AG04450 (cell line): ENCODE measurements around the gene TGM3. TPM values are rescaled to one million over a fixed set of nuclear protein-coding genes. Genes with fewer than 3 reads are reported as not detected.

Source experiments
- CTCF ChIA-PET: fragments of 300-600, 350-600 bp; formaldehyde crosslinking; extraction: SDS; loops from one replicate; lab custom pipeline; 2022; ENCODE audit warnings: antibody characterized with exemption, inconsistent platforms; lab: Charles Lee
- POLR2A ChIA-PET: fragments of 350-600 bp; formaldehyde crosslinking; extraction: SDS; loops from one replicate; lab custom pipeline; 2021; ENCODE audit warnings: antibody characterized with exemption, inconsistent platforms; lab: Yijun Ruan, JAX
- DNase-seq: peaks from one replicate; pipeline ENCODE4 v3.0.0-alpha.2; 2011; ENCODE audit warnings: low read depth, low spot score
- H3K27ac ChIP-seq: one replicate; pipeline ENCODE4 v1.5.1; 2012; ENCODE audit warnings: low read depth, low read length, control low read depth
- H3K27me3 ChIP-seq: one replicate; pipeline ENCODE4 v1.6.0; 2012; ENCODE audit warnings: low read length; ENCODE audit not compliant: control insufficient read depth, insufficient read depth
- H3K4me3 ChIP-seq: 2 replicates; pipeline ENCODE4 v1.5.1; 2011; ENCODE audit warnings: mild to moderate bottlenecking, low read depth, low read length, control low read depth
- H3K9me3 ChIP-seq: 2 replicates; pipeline ENCODE4 v1.5.1; 2012; ENCODE audit warnings: low read length; ENCODE audit not compliant: control insufficient read depth, insufficient read depth
- polyA plus RNA-seq: library from polyadenylated mRNA; depleted of rRNA; stranded (reverse); fragments of >200 nt; gene quantifications from 2 replicates; pipeline ENCODE4 v1.2.3, GENCODE V29; 2011
- TF ChIP-seq, protein P1 (sequence below): IDR thresholded peaks from 2 replicates; pipeline ENCODE4 v1.5.1; 2011; ENCODE audit warnings: low read depth, low read length, control low read depth, inconsistent platforms

The TGM3 gene
- polyA plus RNA-seq, 1 experiment = not detected

DNA sequence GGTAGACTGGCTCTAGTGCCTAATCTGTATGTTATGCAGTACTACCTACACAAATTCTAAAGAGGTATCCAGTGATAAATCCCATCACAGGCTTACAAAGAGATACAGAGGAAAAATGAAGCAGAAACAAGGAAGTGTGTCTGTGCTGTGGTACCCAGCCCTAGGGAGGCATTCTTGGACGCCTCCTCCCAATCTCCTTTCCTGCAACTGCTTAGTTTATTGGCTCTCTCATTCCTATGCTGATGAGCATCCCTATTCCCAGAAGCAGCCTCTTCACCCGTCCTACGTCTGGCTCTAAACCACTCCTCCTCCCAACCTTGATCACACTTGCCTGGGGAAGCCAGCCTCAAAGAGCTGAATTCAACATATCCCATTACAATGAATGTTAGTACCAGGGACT lies 50.4 kb downstream of the TGM3 start:
- no peak for DNase-seq
- ChIA-PET POLR2A (no interaction called here), CTCF (interaction anchor here (1.0 kb wide), 1 partner anchor 138 kb away, joined by 3 read pairs; no protein-coding TSS in a partner anchor)
- H3K9me3 ChIP-seq = peaks cover 3% of the 10 kb centered on the region; the same call in 1 of the 2 replicates
- no peaks in the 10 kb centered on the region for H3K27me3 ChIP-seq
- TF ChIP-seq, protein P1, sequence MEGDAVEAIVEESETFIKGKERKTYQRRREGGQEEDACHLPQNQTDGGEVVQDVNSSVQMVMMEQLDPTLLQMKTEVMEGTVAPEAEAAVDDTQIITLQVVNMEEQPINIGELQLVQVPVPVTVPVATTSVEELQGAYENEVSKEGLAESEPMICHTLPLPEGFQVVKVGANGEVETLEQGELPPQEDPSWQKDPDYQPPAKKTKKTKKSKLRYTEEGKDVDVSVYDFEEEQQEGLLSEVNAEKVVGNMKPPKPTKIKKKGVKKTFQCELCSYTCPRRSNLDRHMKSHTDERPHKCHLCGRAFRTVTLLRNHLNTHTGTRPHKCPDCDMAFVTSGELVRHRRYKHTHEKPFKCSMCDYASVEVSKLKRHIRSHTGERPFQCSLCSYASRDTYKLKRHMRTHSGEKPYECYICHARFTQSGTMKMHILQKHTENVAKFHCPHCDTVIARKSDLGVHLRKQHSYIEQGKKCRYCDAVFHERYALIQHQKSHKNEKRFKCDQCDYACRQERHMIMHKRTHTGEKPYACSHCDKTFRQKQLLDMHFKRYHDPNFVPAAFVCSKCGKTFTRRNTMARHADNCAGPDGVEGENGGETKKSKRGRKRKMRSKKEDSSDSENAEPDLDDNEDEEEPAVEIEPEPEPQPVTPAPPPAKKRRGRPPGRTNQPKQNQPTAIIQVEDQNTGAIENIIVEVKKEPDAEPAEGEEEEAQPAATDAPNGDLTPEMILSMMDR = no peak
- no peak overlapping the region for H3K4me3 ChIP-seq
- no peak overlapping the region for H3K27ac ChIP-seq

DNA sequence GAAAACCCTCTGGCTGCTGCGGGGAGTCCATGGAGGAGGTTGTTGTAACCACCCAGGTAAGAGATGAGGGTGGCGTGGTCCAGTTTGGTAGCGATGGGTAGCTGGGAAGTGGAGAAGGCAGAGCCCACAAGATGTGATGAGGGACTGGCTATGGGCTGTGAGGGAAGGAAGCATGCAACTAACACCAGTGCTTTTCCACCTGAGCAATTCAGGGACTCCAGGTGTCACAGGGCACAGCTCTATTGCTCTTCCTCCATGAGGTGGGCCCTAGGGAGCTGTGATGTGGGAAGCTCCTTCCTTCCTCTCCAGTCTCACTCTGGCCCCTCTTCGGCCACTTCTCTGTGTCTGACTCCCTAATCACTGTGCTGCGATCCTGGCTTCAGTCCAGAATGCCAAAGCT lies 52.5 kb downstream of the TGM3 start:
- H3K4me3 ChIP-seq = no peak overlapping the region
- ChIA-PET POLR2A (no interaction called here), CTCF (no interaction called here)
- H3K27ac ChIP-seq = no peak overlapping the region
- TF ChIP-seq, protein P1 = no peak
- H3K27me3 ChIP-seq = no peaks in the 10 kb centered on the region
- H3K9me3 ChIP-seq = peaks cover 3% of the 10 kb centered on the region; the same call in 1 of the 2 replicates
- no peak for DNase-seq

DNA sequence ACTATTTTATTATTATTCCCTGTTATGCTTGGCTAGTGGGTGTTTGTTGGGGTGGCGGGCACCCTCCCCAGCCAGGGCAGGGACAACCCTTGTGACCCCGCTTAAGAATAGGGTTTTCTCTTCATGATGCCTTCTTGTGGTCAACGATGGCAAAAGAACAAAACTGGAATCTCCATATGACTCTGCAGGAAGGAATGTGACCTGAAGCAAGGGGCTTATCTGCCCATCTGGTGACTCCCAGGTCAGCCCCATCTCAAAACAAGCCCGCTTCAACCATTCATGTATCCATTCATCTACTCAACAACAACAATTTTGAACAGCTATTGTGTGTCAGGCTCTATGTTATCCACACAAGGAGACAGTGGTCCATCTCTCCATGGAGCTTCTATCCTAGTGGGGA lies 54.0 kb downstream of the TGM3 start:
- ChIA-PET CTCF (interaction anchor here (0.9 to 2.0 kb wide), 3 partner anchors 10 to 106 kb away, joined by 3 to 6 read pairs (median 3); no protein-coding TSS in a partner anchor), POLR2A (interaction anchor here (0.6 kb wide), 1 partner anchor 44 kb away, joined by 3 read pairs; no protein-coding TSS in a partner anchor)
- peaks cover 3% of the 10 kb centered on the region; the same call in 1 of the 2 replicates for H3K9me3 ChIP-seq
- H3K27me3 ChIP-seq = no peaks in the 10 kb centered on the region
- no peak overlapping the region for H3K27ac ChIP-seq
- no peak overlapping the region for H3K4me3 ChIP-seq
- TF ChIP-seq, protein P1 = no peak
- DNase-seq = no peak

DNA sequence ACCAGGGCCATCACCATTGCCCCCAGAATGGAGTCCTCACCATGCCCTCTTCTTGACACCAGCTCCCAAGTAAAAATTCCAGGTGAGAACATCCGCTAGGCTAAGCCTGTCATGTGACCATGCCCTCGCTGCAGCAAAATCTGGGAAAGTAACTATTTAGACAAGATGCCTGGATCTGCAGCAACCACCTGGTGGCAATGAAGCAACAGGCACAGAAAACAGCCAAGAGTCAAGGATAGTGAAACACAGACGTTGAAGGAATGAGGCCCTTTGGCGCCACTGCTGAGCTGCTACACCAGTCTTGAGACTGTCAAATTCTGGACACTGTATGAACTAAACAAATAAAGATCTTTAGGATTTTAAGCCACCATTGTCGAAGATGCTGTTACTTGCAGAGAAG lies 54.8 kb downstream of the TGM3 start:
- TF ChIP-seq, protein P1 = no peak
- no peaks in the 10 kb centered on the region for H3K27me3 ChIP-seq
- H3K4me3 ChIP-seq = no peak overlapping the region
- peaks cover 3% of the 10 kb centered on the region; the same call in 1 of the 2 replicates for H3K9me3 ChIP-seq
- POLR2A ChIA-PET = no interaction called here
- H3K27ac ChIP-seq = no peak overlapping the region
- CTCF ChIA-PET = interaction anchor here (0.9 to 2.0 kb wide), 4 partner anchors 8 to 586 kb away, joined by 3 to 6 read pairs (median 3); no protein-coding TSS in a partner anchor
- no peak for DNase-seq

DNA sequence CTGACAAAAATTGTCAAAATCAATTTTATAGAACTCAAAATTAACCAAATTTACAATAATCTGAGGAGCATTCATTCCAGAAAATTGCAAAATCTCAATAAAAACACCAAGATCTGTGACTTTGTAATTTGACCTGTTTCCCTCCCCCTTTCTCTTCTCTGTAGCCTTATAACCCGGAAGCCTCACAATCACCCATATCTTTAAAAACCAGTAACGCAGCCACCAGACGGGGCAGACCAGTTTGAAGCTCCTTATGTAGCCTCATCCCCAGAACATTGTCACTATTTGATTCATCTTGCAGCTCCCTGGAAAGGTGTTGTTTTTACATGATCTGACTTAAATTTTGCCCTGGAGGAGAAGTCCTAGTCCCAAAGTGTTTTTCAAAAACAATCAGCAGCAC lies 57.4 kb downstream of the TGM3 start:
- ChIA-PET CTCF (no interaction called here), POLR2A (no interaction called here)
- TF ChIP-seq, protein P1 = no peak
- no peak overlapping the region for H3K4me3 ChIP-seq
- no peak for DNase-seq
- H3K9me3 ChIP-seq = no peaks in the 10 kb centered on the region
- no peak overlapping the region for H3K27ac ChIP-seq
- H3K27me3 ChIP-seq = no peaks in the 10 kb centered on the region
